Hindlimb muscle (tissue), 1 donor: ENCODE results near the gene OR8H2. TPM values are rescaled to one million over a fixed set of nuclear protein-coding genes. Genes with fewer than 3 reads are reported as not detected.
"Not testable (repeated sequence)": the region's sequence is repeated elsewhere in the genome, so short reads cannot be mapped to it uniquely, and the experiment has no call there.

Experiments
- DNase-seq: peaks from one replicate; pipeline ENCODE4 v3.0.0-alpha.2; 2013
- polyA plus RNA-seq: library from polyadenylated mRNA; unstranded; fragments of 120-200 nt; gene quantifications from one replicate; pipeline ENCODE4 v1.2.1, GENCODE V29; 2013; ENCODE audit not compliant: insufficient read length

Gene OR8H2
- polyA plus RNA-seq, result not detected

DNA sequence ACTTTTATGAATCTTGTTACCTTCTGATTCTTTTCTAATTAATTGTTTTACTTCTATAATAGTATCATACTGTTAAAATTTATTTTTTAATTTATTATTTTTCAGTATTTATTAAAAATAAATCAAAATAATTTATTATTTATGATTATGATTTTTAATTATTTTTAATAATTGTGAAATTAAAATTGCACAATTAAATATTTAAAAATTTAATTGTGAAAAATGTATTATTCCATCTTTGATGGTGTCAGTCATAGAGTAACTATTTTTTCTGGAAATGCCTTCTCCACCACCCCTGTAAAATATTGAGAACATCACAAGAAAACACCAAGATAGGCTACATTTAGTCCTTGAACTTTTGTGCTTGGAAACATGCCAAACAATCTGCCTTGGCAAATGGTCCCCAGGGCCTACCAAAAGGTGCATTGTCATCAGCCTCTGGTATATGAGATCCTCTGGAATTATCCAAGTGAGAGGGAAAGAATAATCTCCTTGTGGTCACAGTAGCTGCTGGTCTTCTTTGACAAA, at the start of gene OR8H2:
OR8H2 (plus strand) TSS at position 478 of the 528 bp plus-strand sequence. CDS start 1,356 bp downstream, outside the sequence.
- no peak for DNase-seq

DNA sequence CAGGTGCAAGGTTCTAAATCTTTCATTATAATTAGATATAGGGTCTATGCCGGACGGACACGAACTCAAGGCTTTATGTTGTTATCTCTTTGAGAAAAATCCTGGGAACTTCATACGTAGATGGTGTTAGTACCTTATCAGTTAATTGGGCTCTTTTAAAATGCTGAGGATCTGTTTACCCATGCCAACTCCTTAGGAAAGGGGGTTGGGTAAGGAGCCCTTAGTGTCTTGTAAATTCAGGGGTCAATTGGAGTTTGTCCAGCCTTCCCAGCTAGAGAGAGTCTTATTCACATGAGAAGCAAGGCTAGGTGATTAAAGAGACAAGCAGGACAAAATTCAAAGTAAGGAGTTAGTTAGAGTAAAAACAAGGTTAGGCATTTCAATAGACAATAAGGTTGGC, 47.1 kb upstream of the OR8H2 start:
- not testable (repeated sequence) for DNase-seq

DNA sequence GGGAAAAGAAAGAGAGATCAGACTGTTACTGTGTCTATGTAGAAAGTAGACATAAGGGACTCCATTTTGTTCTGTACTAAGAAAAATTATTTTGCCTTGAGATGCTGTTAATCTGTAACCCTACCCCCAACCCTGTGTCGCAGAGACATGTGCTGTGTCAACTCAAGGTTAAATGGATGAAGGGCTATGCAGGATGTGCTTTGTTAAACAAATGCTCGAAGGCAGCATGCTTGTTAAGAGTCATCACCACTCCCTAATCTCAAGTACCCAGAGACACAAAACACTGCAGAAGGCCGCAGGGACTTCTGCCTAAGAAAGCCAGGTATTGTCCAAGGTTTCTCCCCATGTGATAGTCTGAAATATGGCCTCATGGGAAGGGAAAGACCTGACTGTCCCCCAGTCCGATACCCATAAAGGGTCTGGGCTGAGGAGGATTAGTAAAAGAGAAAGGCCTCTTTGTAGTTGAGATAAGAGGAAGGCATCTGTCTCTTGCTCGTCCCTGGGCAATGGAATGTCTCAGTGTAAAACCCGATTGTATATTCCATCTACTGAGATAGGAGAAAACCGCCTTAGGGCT, 45.7 kb upstream of the OR8H2 start:
- not testable (repeated sequence) for DNase-seq

GRCh38 chr11:56058260-56058780, 45.2 kb upstream of the OR8H2 start:
- not testable (repeated sequence) for DNase-seq

DNA sequence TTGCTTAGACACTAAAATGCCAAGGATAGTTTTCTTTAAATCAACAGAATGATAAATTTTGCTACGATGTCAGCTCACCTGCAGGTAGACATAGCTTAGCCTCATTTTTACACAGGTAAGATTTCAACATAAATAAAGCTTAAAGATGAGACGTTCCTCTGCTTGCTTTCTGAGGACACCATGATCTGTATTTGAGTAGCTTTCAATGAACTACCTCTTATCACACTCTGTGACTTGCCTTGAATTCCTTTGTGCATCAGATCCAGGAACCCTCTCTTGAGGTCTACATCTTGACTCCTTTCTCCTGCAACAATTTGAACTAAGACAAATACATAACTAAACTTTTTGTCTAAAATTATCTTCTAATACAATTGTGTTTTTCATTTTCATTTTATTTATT, 36.5 kb upstream of the OR8H2 start:
- no peak for DNase-seq

DNA sequence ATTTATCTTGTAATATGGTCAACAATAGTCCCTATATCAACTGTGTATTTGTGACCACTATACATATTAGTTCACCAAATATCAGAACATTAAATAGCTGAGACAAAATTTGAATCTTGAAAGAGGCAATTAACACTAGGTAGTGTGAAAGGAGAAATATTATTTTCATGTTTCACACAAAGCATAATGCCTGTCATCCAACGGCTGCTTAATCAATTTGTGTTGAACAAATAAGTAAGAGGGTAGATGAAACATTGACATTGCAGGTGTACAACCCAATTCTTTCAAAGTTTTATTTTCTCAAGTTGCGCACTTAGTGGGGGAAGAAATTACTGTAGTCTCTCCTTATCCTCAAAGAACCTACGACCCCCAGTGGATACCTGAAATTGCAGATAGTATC, 13.8 kb upstream of the OR8H2 start:
- DNase-seq, result no peak

- DNase-seq, result no peak
These were observed 10.5 kb upstream of the OR8H2 start, which contains the start of gene OR8I2 for GRCh38 chr11:56093008-56093407. TSS of gene OR8I2 (plus strand) at chr11:56093308. CDS start at chr11:56093308, 0 bp downstream.

DNA sequence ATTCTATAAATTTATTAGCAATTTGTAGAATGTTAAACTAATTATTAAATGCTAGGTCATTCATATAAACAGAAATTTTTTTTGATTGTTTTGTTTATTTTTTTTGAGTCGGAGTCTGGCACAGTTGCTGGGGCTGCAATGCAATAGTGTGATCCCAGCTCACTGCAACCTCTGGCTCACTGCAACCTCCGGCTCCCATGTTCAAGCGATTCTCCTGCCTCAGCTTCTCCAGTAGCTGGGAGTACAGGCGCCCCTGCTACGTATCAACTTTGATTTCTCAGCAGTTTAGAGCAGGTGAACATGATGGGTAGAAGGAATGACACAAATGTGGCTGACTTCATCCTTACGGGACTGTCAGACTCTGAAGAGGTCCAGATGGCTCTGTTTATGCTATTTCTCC, 18.6 kb downstream of the OR8H2 start, which contains the start of gene OR8H3:
OR8H3 (plus strand) TSS at position 301 of the 400 bp plus-strand sequence; CDS start at position 301, 0 bp downstream.
- DNase-seq, result no peak

DNA sequence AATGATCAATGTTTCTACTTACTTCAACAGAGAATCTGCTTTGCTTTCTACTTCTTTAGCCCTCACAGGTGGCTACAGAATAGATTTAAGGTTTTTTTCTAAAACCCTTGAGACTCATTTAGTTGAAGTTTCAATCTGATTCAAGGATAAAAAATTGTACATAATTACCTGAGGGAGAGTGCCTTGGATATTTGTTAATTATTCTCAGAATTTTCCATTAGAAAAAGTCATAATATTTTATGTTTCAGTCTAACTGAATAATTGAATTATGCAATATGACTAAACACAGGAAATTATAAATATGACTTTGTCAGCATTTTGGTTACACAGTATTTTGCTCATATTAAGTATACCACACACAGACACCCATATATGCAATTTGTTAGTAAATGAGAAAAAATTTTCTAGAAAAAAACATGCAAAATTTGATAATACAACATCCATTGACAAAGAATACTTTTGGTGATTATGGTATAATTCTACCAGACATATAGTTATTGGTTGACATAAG, 36.7 kb downstream of the OR8H2 start, which contains the start of gene OR8J3:
OR8J3 (minus strand) TSS at position 51 of the 511 bp plus-strand sequence. CDS start 2,483 bp downstream, outside the sequence.
- no peak for DNase-seq

- DNase-seq, result not testable (repeated sequence)
These were observed 40.2 kb downstream of the OR8H2 start for GRCh38 chr11:56143681-56144080.

GRCh38 chr11:56151376-56151775, 47.9 kb downstream of the OR8H2 start:
- no peak for DNase-seq

- no peak for DNase-seq
These were observed 48.8 kb downstream of the OR8H2 start for GRCh38 chr11:56152333-56152732.

Other genes starting within 250 kb of the OR8H2 start
- gene TRIM51, start 220.4 kb upstream of the OR8H2 start, polyA plus RNA-seq, result not detected
- not detected for gene OR5W2, start 189.1 kb upstream of the OR8H2 start, polyA plus RNA-seq
- gene OR5I1, start 167.3 kb upstream of the OR8H2 start, polyA plus RNA-seq, result not detected
- not detected for gene OR10AG1, start 133.7 kb upstream of the OR8H2 start, polyA plus RNA-seq
- gene OR5F1, start 109.1 kb upstream of the OR8H2 start, polyA plus RNA-seq, result not detected
- not detected for gene OR5AS1, start 76.0 kb upstream of the OR8H2 start, polyA plus RNA-seq
- gene OR8I2, start 10.4 kb upstream of the OR8H2 start, polyA plus RNA-seq, result not detected
- not detected for gene OR8H3, start 18.7 kb downstream of the OR8H2 start, polyA plus RNA-seq
- not detected for gene OR8J3, start 36.5 kb downstream of the OR8H2 start, polyA plus RNA-seq
- not detected for gene OR8K5, start 56.6 kb downstream of the OR8H2 start, polyA plus RNA-seq
- gene OR5J2, start 72.9 kb downstream of the OR8H2 start, polyA plus RNA-seq, result not detected
- not detected for gene OR5T2, start 130.6 kb downstream of the OR8H2 start, polyA plus RNA-seq
- not detected for gene OR5T3, start 148.6 kb downstream of the OR8H2 start, polyA plus RNA-seq
- not detected for gene OR5T1, start 170.5 kb downstream of the OR8H2 start, polyA plus RNA-seq
- not detected for gene OR8H1, start 188.6 kb downstream of the OR8H2 start, polyA plus RNA-seq
- not detected for gene OR8K3, start 211.5 kb downstream of the OR8H2 start, polyA plus RNA-seq
- not detected for gene OR8K1, start 242.4 kb downstream of the OR8H2 start, polyA plus RNA-seq